HG03108 (cell line): ENCODE results near the gene SNED1.

Experiments used
- ATAC-seq: cut with Tn5 transposase; IDR thresholded peaks from one replicate; pipeline ENCODE4 v1.9.1; 2021; ENCODE audit warnings: moderate library complexity; ENCODE audit not compliant: unreplicated experiment

SNED1 gene

DNA sequence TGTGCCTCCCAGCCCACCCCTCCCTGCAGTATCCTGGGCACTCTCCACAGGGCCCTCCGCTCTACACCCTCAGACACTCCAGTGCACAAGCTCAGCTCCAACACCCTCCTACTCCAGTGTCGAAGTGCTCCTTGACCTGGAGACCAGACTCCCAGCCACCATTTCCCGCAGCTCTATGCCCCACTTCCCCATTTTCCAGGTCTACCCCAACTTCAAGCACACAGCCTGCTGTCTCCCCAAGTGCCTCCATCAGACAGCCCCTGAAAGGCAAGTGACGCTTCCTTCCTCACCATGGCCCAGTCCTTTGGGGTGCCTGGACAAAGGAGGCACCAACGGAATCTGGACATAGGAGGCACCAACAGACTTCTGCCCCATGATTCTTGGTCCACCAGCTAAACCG, 143.6 kb downstream of the SNED1 start:
- no peak for ATAC-seq

DNA sequence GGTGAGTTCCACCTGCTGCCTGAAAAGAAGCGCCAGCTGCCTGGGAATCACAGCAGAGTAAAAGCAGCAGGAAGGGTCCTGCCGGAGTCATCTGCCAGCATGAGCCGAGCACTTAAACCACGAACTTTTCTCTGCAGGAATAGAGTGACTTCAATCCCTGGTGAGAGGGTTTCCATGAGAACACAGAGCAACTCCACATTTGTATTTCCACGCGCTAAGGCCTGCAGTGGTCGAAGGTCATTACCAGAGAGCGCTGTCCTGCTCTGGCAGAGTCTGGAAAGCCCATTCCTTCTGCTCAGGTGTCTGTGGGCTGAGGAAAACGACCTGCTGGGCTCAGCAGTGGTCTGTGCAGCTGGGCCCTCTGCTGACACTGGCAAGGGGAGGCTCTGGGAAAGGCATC, 144.2 kb downstream of the SNED1 start:
- no peak for ATAC-seq
